Mucosa of descending colon (tissue), 3 donors: ENCODE results near the gene RELT. TPM values are rescaled to one million over a fixed set of nuclear protein-coding genes. Genes with fewer than 3 reads are reported as not detected.
A peak's percentile ranks its signal among the peaks of the same experiment; 100 is the strongest.

Experiments used
- ATAC-seq: fragments of 200-7000 bp; cut with Tn5 transposase; one replicate; pipeline ENCODE4 v1.9.1; 2020; ENCODE audit warnings: mild to moderate bottlenecking, moderate library complexity
- DNase-seq, 3 donors: peaks; one replicate each; pipeline ENCODE4 v3.0.0-alpha.2; 2020
- H3K36me3 ChIP-seq: fragments of 200-600 bp; one replicate; pipeline ENCODE4 v1.8.0; 2021; ENCODE audit warnings: low read depth, mild to moderate bottlenecking
- H3K4me1 ChIP-seq: fragments of 200-600 bp; one replicate; pipeline ENCODE4 v1.8.0; 2021; ENCODE audit warnings: low read depth, mild to moderate bottlenecking
- H3K4me3 ChIP-seq: fragments of 200-600 bp; one replicate; pipeline ENCODE4 v1.8.0; 2021; ENCODE audit warnings: mild to moderate bottlenecking
- H3K9me3 ChIP-seq: fragments of 200-600 bp; one replicate; pipeline ENCODE4 v1.8.0; 2021; ENCODE audit warnings: mild to moderate bottlenecking
- intact Hi-C, 2 donors: fragments of 100-400 bp; cut with DNase I in 1 of 2; cut with micrococcal nuclease in 1 of 2; formaldehyde crosslinking; loops; one replicate each; pipeline versions ENCODE4 v1.11.0 to v1.11.1; 2022; cut with DNase I, micrococcal nuclease
- total RNA-seq, 3 donors: library from RNA; stranded (reverse); fragmentation: NEBNext Ultra II Directional in 2 of 3; extraction: Animal tissue kit (Norgen Biotek cat#: 25700) in 2 of 3; gene quantifications; one replicate each; pipeline versions ENCODE4 v1.2.1 to v1.2.4, GENCODE V29; 2021 to 2023
- TF ChIP-seq, protein P1 (sequence below): fragments of 200-600 bp; IDR thresholded peaks from one replicate; pipeline ENCODE4 v1.8.0; 2022; ENCODE audit warnings: antibody characterized with exemption, mild to moderate bottlenecking
- donor health status: DM: no; HTN: no; CAD: no; lungs with moderate emphysema.
- donor health status: DM: no; HTN: no; CAD: no.
- donor health status: DM: no; HTN: yes; CAD: no.

Gene RELT
- total RNA-seq, 3 donors from 2014 or later = 2.3 to 4.7 (median 4.4) TPM

- H3K4me1 ChIP-seq = peaks cover 11% of the 10 kb centered on the region
- no peaks in the 10 kb centered on the region for H3K36me3 ChIP-seq
- TF ChIP-seq, protein P1, sequence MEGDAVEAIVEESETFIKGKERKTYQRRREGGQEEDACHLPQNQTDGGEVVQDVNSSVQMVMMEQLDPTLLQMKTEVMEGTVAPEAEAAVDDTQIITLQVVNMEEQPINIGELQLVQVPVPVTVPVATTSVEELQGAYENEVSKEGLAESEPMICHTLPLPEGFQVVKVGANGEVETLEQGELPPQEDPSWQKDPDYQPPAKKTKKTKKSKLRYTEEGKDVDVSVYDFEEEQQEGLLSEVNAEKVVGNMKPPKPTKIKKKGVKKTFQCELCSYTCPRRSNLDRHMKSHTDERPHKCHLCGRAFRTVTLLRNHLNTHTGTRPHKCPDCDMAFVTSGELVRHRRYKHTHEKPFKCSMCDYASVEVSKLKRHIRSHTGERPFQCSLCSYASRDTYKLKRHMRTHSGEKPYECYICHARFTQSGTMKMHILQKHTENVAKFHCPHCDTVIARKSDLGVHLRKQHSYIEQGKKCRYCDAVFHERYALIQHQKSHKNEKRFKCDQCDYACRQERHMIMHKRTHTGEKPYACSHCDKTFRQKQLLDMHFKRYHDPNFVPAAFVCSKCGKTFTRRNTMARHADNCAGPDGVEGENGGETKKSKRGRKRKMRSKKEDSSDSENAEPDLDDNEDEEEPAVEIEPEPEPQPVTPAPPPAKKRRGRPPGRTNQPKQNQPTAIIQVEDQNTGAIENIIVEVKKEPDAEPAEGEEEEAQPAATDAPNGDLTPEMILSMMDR = no peak
- DNase-seq (peak in 1 of 3 donors; percentile 49), ATAC-seq (peak; percentile 59)
- intact Hi-C loops = no loop called here
- H3K4me3 ChIP-seq = no peak overlapping the region
- no peaks in the 10 kb centered on the region for H3K9me3 ChIP-seq
Measured at GRCh38 chr11:73383249-73384124, 7.3 kb downstream of the RELT start.

- no peak overlapping the region for H3K4me3 ChIP-seq
- ATAC-seq = no peak
- intact Hi-C loops = no loop called here
- no peaks in the 10 kb centered on the region for H3K9me3 ChIP-seq
- peak in 1 of 3 donors; percentile 42 for DNase-seq
- TF ChIP-seq, protein P1 = no peak
- H3K36me3 ChIP-seq = no peaks in the 10 kb centered on the region
- H3K4me1 ChIP-seq = peaks cover 11% of the 10 kb centered on the region
Measured at GRCh38 chr11:73384125-73384441, 7.9 kb downstream of the RELT start.

GRCh38 chr11:73384531-73384871 is 8.3 kb downstream of the RELT start:
- intact Hi-C loops = no loop called here
- peak in 1 of 3 donors; percentile 46 for DNase-seq
- no peaks in the 10 kb centered on the region for H3K36me3 ChIP-seq
- H3K4me3 ChIP-seq = no peak overlapping the region
- TF ChIP-seq, protein P1 = no peak
- no peak for ATAC-seq
- H3K9me3 ChIP-seq = no peaks in the 10 kb centered on the region
- H3K4me1 ChIP-seq = peaks cover 11% of the 10 kb centered on the region

DNA sequence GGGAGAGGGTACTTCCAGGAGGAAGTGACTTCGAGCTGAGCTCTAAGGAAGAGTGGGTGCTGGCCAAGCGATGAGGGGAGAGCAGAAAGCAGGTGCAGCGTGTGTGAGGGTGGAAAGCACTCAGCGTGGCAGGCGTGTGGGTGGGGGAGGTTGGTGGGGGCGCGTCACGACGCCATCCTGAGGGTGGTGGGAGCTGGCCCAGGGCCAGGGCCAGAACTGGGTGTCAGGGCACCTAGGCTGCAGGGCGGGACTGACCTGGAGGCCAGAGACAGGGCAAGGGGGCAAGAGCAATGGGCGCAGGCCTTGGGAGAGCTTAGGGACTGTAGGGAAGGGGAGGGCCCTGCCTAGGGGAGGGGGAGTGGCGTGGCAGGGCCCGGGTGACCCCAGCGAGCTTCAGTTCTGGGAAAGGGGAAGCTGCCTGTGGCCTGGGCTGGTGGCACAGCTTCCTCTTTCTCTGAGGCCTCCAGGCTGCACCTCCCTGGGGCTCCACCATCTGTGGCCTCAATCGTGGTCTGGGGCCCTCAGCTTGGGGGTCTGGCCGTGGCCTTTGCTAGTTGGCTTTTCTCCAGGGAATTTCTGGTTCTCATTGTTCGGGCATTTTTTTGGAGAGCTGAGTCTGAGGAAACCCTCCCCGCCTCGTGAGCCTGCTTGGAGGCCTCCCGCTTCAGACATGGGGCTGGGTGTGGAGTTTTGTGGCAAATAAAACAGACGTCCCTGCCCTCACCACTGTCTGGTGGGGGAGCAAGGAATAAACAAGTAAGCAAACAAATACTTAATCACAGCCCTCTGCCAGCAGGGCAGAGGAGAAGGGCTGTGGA is 8.9 kb downstream of the RELT start:
- H3K9me3 ChIP-seq = no peaks in the 10 kb centered on the region
- peak; percentile 63 for ATAC-seq

DNA sequence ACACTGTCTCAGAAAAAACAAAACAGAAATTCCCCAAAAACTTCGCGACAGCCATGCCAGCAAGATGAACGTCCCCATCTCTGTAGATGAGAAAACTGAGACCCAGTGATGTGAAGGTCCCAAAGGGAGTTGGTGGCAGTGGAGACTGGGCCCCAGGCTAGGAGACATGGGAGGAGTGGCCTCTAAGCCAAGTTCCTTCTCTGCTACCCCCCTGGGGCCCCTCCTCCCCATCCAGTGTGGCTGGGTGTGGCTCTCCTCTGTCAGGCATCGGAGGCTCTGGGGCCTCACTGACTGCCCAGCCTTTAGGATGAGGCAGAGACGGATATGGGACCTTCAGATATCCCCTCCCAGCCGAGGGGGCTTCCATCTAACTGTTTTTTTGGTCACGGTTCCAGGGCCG is 9.8 kb downstream of the RELT start:
- Histone ChIP-seq H3K9me3 (no peaks in the 10 kb centered on the region), H3K36me3 (no peaks in the 10 kb centered on the region), H3K4me1 (peaks cover 11% of the 10 kb centered on the region), H3K4me3 (no peak overlapping the region)
- DNase-seq (peak in 1 of 3 donors; percentile 75), ATAC-seq (peak; percentile 19)
- TF ChIP-seq, protein P1 = no peak
- intact Hi-C loops = no loop called here

More for the DNA sequence above, 8.9 kb downstream of the RELT start:
- H3K4me3 ChIP-seq = no peak overlapping the region
- H3K36me3 ChIP-seq = no peaks in the 10 kb centered on the region
- peak; percentile 42 to 85 (median 60) for DNase-seq
- TF ChIP-seq, protein P1 = no peak
- H3K4me1 ChIP-seq = peaks cover 11% of the 10 kb centered on the region
- intact Hi-C loops = no loop called here
